Erythroblast (primary cell): ENCODE measurements around the gene CAMKV.

ENCODE experiments used
- GATA1 ChIP-seq: IDR thresholded peaks from 2 replicates; pipeline ENCODE4 v1.6.1; 2011; ENCODE audit warnings: low read depth, mild to moderate bottlenecking, control low read depth, low read length, moderate library complexity
- POLR2A ChIP-seq: IDR thresholded peaks from 2 replicates; pipeline ENCODE4 v1.6.1; 2011; ENCODE audit warnings: mild to moderate bottlenecking, low read length

DNA sequence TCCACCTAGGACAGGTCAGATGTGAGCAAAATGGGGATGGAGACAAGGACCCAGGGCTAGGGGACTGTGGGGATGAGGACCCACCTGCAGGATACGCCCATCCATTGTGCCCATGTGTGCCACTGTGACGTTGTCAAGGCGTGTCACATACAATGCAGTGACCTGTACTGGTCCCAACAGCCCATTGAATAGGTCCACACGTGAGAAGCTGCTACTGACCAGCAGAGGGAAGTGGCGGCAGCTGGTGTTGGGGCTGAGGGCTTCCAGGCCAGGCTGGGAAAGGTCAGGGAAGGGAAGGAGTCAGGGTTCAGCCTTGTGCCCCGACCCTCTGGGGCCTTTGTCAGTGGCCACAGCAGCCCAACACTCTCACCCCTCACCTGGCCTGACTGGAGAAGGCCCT lies 29.3 kb upstream of the CAMKV start:
- TF ChIP-seq POLR2A, result no peak
- TF ChIP-seq GATA1, result no peak
